GM10266 (cell line): ENCODE data around the gene LDAH.

ENCODE experiments used
- DNase-seq: peaks from one replicate; pipeline ENCODE4 v3.0.0; 2012; ENCODE audit errors: extremely low spot score
- TF ChIP-seq, protein P1 (sequence below): IDR thresholded peaks from 2 replicates; pipeline ENCODE4 v1.5.1; 2012; ENCODE audit warnings: mild to moderate bottlenecking, low read depth; ENCODE audit not compliant: control insufficient read depth, insufficient read depth; ENCODE audit errors: missing control alignments

Gene LDAH

DNA sequence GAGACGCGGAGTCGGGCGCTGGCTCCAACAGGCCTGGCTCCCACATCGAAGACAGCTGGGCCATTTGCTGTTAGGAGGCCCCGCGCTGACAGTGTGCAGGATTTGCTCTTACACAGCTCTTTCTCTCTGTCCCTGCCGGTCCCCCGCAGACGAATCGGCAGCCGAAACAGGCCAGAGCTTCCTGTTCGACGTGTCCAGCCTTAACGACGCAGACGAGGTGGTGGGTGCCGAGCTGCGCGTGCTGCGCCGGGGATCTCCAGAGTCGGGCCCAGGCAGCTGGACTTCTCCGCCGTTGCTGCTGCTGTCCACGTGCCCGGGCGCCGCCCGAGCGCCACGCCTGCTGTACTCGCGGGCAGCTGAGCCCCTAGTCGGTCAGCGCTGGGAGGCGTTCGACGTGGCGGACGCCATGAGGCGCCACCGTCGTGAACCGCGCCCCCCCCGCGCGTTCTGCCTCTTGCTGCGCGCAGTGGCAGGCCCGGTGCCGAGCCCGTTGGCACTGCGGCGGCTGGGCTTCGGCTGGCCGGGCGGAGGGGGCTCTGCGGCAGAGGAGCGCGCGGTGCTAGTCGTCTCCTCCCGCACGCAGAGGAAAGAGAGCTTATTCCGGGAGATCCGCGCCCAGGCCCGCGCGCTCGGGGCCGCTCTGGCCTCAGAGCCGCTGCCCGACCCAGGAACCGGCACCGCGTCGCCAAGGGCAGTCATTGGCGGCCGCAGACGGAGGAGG is 152.4 kb downstream of the LDAH start:
- TF ChIP-seq, protein P1, sequence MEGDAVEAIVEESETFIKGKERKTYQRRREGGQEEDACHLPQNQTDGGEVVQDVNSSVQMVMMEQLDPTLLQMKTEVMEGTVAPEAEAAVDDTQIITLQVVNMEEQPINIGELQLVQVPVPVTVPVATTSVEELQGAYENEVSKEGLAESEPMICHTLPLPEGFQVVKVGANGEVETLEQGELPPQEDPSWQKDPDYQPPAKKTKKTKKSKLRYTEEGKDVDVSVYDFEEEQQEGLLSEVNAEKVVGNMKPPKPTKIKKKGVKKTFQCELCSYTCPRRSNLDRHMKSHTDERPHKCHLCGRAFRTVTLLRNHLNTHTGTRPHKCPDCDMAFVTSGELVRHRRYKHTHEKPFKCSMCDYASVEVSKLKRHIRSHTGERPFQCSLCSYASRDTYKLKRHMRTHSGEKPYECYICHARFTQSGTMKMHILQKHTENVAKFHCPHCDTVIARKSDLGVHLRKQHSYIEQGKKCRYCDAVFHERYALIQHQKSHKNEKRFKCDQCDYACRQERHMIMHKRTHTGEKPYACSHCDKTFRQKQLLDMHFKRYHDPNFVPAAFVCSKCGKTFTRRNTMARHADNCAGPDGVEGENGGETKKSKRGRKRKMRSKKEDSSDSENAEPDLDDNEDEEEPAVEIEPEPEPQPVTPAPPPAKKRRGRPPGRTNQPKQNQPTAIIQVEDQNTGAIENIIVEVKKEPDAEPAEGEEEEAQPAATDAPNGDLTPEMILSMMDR, result no peak
- no peak for DNase-seq

GRCh38 chr2:20669562-20670314 is 153.2 kb downstream of the LDAH start:
- no peak for DNase-seq
- TF ChIP-seq, protein P1, result no peak

GRCh38 chr2:20668871-20669475 is 153.9 kb downstream of the LDAH start:
- no peak for DNase-seq
- TF ChIP-seq, protein P1, result no peak

DNA sequence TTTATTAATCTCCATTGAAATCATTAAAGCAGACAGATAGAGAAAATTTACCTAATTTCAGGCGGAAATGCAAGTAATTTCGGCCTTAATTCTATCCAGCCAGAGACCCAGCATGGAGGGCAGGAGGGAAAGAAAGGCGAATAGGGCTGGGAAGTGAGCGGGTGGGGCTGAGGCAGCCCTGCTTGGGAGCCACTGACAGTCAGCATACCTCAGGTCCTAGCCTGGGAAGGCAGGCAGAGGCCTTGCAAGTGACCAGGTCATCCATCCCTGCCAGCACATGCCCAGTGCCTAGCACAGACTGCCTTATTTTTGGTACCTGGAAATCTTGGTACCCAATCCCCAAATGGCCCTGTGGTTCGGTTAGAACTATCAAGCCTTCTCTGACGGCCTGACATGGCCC is 154.4 kb downstream of the LDAH start:
- no peak for DNase-seq
- TF ChIP-seq, protein P1, result no peak

- DNase-seq, result no peak
- TF ChIP-seq, protein P1, result no peak
Measured at GRCh38 chr2:20667531-20668401, 155.1 kb downstream of the LDAH start.

GRCh38 chr2:20667151-20667530 is 155.8 kb downstream of the LDAH start:
- DNase-seq, result peak; percentile 67
- TF ChIP-seq, protein P1, result no peak
